Uterus (tissue), 4 donors: ENCODE data around the gene PTPRM. TPM values are rescaled to one million over a fixed set of nuclear protein-coding genes. Genes with fewer than 3 reads are reported as not detected.
"Not testable (repeated sequence)": the region's sequence is repeated elsewhere in the genome, so short reads cannot be mapped to it uniquely, and the experiment has no call there.

Experiments
- DNase-seq, 2 donors: peaks; one replicate each; pipeline ENCODE4 v3.0.0-alpha.2; 2019 to 2020
- H3K27ac ChIP-seq, 2 donors: fragments of 200-600 bp; sonication (generic); 1 replicate in 1 of 2; 2 replicates in 1 of 2; pipeline ENCODE4 v1.5.1; 2016 to 2018
- H3K27me3 ChIP-seq, 2 donors: fragments of 200-600 bp; sonication (generic); one replicate each; pipeline ENCODE4 v1.5.1; 2018 to 2019; ENCODE audit warnings: control low read depth in 1 of 2
- H3K36me3 ChIP-seq, 2 donors: fragments of 200-600 bp; sonication (generic); one replicate each; pipeline ENCODE4 v1.5.1; 2019; ENCODE audit warnings: control low read depth in 1 of 2
- H3K4me1 ChIP-seq, 2 donors: fragments of 200-600 bp; sonication (generic); one replicate each; pipeline ENCODE4 v1.5.1; 2018 to 2019; ENCODE audit warnings: control low read depth in 1 of 2
- H3K4me3 ChIP-seq, 2 donors: fragments of 200-600 bp; sonication (generic); 1 replicate in 1 of 2; 2 replicates in 1 of 2; pipeline ENCODE4 v1.5.1; 2018 to 2019; ENCODE audit warnings: mild to moderate bottlenecking in 1 of 2
- H3K9me3 ChIP-seq, 2 donors: fragments of 200-600 bp; sonication (generic); one replicate each; pipeline ENCODE4 v1.5.1; 2019; ENCODE audit warnings: control low read depth in 1 of 2
- CTCF ChIP-seq, 4 experiments: fragments of 200-600 bp in 2 of 4; fragments of 450-650 bp in 2 of 4; sonication (generic) in 2 of 4; IDR thresholded peaks; one replicate each; pipeline ENCODE4 v1.5.1; 2016 to 2019; ENCODE audit warnings: antibody characterized with exemption in 4 of 4, mild to moderate bottlenecking in 2 of 4, moderate library complexity in 1 of 4
- POLR2A ChIP-seq, 2 donors: fragments of 450-650 bp; IDR thresholded peaks; one replicate each; pipeline ENCODE4 v1.6.1; 2016; ENCODE audit warnings: antibody characterized with exemption in 2 of 2, mild to moderate bottlenecking in 1 of 2, moderate library complexity in 1 of 2
- intact Hi-C: fragments of 100-400 bp; cut with DNase I; formaldehyde crosslinking; loops from one replicate; pipeline ENCODE4 v1.15.1; 2023; ENCODE audit warnings: low total_unique reads
- total RNA-seq, 4 donors: library from RNA; depleted of rRNA in 3 of 4; stranded (reverse); fragments of >200 nt in 3 of 4; gene quantifications; one replicate each; pipeline versions ENCODE4 v1.1.0 to v1.2.4, GENCODE V29; 2014 to 2023
- donor health status: DM: yes; HTN: yes; CAD: no.

The PTPRM gene
- total RNA-seq, 4 donors from 2014 or later = 62.0 to 127 (median 85.7) TPM

GRCh38 chr18:7735196-7735595 lies 168.1 kb downstream of the PTPRM start:
- Histone ChIP-seq H3K27me3 (no peaks in the 10 kb centered on the region), H3K4me3 (no peak overlapping the region), H3K4me1 (no peaks in the 10 kb centered on the region), H3K9me3 (no peaks in the 10 kb centered on the region), H3K27ac (no peak overlapping the region), H3K36me3 (no peaks in the 10 kb centered on the region)
- TF ChIP-seq POLR2A (IDR thresholded peaks at IDR 0.05) = no peak
- TF ChIP-seq CTCF (IDR thresholded peaks at IDR 0.05) = peak in 1 of 4 experiments; percentile 9
- no peak for DNase-seq
- intact Hi-C loops = no loop called here

GRCh38 chr18:7735626-7736175 lies 168.6 kb downstream of the PTPRM start:
- TF ChIP-seq POLR2A (IDR thresholded peaks at IDR 0.05) = no peak
- no peak for TF ChIP-seq CTCF (IDR thresholded peaks at IDR 0.05)
- peaks cover 0 to 2% of the 10 kb centered on the region in 2 donors for H3K4me1 ChIP-seq
- no peaks in the 10 kb centered on the region for H3K27me3 ChIP-seq
- H3K36me3 ChIP-seq = no peaks in the 10 kb centered on the region
- no peak overlapping the region for H3K27ac ChIP-seq
- no peaks in the 10 kb centered on the region for H3K9me3 ChIP-seq
- H3K4me3 ChIP-seq = no peak overlapping the region
- DNase-seq = no peak
- intact Hi-C loops = no loop called here

- intact Hi-C loops, H3K27ac ChIP-seq, H3K4me1 ChIP-seq: not testable (repeated sequence)
These were observed 169.4 kb downstream of the PTPRM start for GRCh38 chr18:7736526-7736925.

GRCh38 chr18:7737550-7737949 lies 170.4 kb downstream of the PTPRM start:
- intact Hi-C loops = no loop called here
- Histone ChIP-seq H3K4me1 (peaks cover 0 to 6% of the 10 kb centered on the region in 2 donors), H3K27ac (no peak overlapping the region), H3K27me3 (no peaks in the 10 kb centered on the region), H3K4me3 (no peak overlapping the region), H3K9me3 (no peaks in the 10 kb centered on the region), H3K36me3 (no peaks in the 10 kb centered on the region)
- no peak for DNase-seq
- TF ChIP-seq CTCF (IDR thresholded peaks at IDR 0.05) (no peak), POLR2A (IDR thresholded peaks at IDR 0.05) (no peak)

More at GRCh38 chr18:7736526-7736925, 169.4 kb downstream of the PTPRM start:
- H3K27me3 ChIP-seq, H3K9me3 ChIP-seq, DNase-seq, H3K36me3 ChIP-seq, H3K4me3 ChIP-seq: not testable (repeated sequence)

GRCh38 chr18:7740821-7741220 lies 173.7 kb downstream of the PTPRM start:
- no peak for DNase-seq
- H3K27ac ChIP-seq = peak overlapping the region in 1 of 2 donors; percentile 24
- intact Hi-C loops = no loop called here
- H3K4me3 ChIP-seq = no peak overlapping the region
- H3K27me3 ChIP-seq = no peaks in the 10 kb centered on the region
- no peaks in the 10 kb centered on the region for H3K36me3 ChIP-seq
- peaks cover 0 to 6% of the 10 kb centered on the region in 2 donors for H3K4me1 ChIP-seq
- no peaks in the 10 kb centered on the region for H3K9me3 ChIP-seq
- no peak for TF ChIP-seq CTCF (IDR thresholded peaks at IDR 0.05)
- TF ChIP-seq POLR2A (IDR thresholded peaks at IDR 0.05) = no peak

- no peak for TF ChIP-seq CTCF (IDR thresholded peaks at IDR 0.05)
- no peak for TF ChIP-seq POLR2A (IDR thresholded peaks at IDR 0.05)
- H3K4me3 ChIP-seq = no peak overlapping the region
- DNase-seq = no peak
- intact Hi-C loops = no loop called here
- no peaks in the 10 kb centered on the region for H3K9me3 ChIP-seq
- H3K36me3 ChIP-seq = no peaks in the 10 kb centered on the region
- no peaks in the 10 kb centered on the region for H3K27me3 ChIP-seq
- peaks cover 0 to 6% of the 10 kb centered on the region in 2 donors for H3K4me1 ChIP-seq
- peak overlapping the region in 1 of 2 donors; percentile 24 for H3K27ac ChIP-seq
These were observed 174.5 kb downstream of the PTPRM start for GRCh38 chr18:7741640-7742039.
